Hepatocyte (in vitro differentiated cells): ENCODE results near the gene PLXNC1. TPM values are rescaled to one million over a fixed set of nuclear protein-coding genes. Genes with fewer than 3 reads are reported as not detected.
A peak's percentile ranks its signal among the peaks of the same experiment; 100 is the strongest.

ENCODE experiments used
- DNase-seq: peaks from one replicate; pipeline ENCODE4 v3.0.0-alpha.2; 2016; ENCODE audit warnings: low spot score
- H2AFZ ChIP-seq: fragments of 200-600 bp; sonication (generic); 2 replicates; pipeline ENCODE4 v1.6.0; 2016; ENCODE audit warnings: antibody characterized with exemption, mild to moderate bottlenecking
- H3K27ac ChIP-seq: fragments of 200-600 bp; sonication (generic); 2 replicates; pipeline ENCODE4 v1.5.1; 2016; ENCODE audit warnings: mild to moderate bottlenecking
- H3K27me3 ChIP-seq: fragments of 200-600 bp; sonication (generic); 2 replicates; pipeline ENCODE4 v1.6.1; 2016
- H3K36me3 ChIP-seq: fragments of 200-600 bp; sonication (generic); replicated peaks from 2 replicates; pipeline ENCODE4 v1.5.1; 2016; ENCODE audit warnings: low read depth; ENCODE audit not compliant: insufficient read depth
- H3K4me1 ChIP-seq: fragments of 200-600 bp; sonication (generic); 2 replicates; pipeline ENCODE4 v1.5.1; 2016; ENCODE audit warnings: mild to moderate bottlenecking, moderate library complexity; ENCODE audit not compliant: insufficient read depth
- H3K4me2 ChIP-seq: fragments of 200-600 bp; sonication (generic); 2 replicates; pipeline ENCODE4 v1.6.0; 2016
- H3K4me3 ChIP-seq: fragments of 200-600 bp; sonication (generic); 2 replicates; pipeline ENCODE4 v1.5.1; 2016; ENCODE audit warnings: mild to moderate bottlenecking
- H3K79me2 ChIP-seq: fragments of 200-600 bp; sonication (generic); 2 replicates; pipeline ENCODE4 v1.6.0; 2017; ENCODE audit warnings: mild to moderate bottlenecking
- H3K9me2 ChIP-seq: fragments of 200-600 bp; sonication (generic); replicated peaks from 2 replicates; pipeline ENCODE4 v1.6.0; 2017; ENCODE audit warnings: mild to moderate bottlenecking; ENCODE audit not compliant: insufficient read depth
- H3K9me3 ChIP-seq: fragments of 200-600 bp; sonication (generic); 2 replicates; pipeline ENCODE4 v1.5.1; 2016; ENCODE audit warnings: low read depth, mild to moderate bottlenecking
- H4K20me1 ChIP-seq: fragments of 200-600 bp; sonication (generic); 2 replicates; pipeline ENCODE4 v1.6.0; 2016; ENCODE audit warnings: mild to moderate bottlenecking; ENCODE audit not compliant: insufficient read depth, poor library complexity, severe bottlenecking
- CTCF ChIP-seq: fragments of 200-600 bp; sonication (generic); IDR thresholded peaks from 2 replicates; pipeline ENCODE4 v1.5.1; 2016; ENCODE audit warnings: antibody characterized with exemption, mild to moderate bottlenecking; ENCODE audit not compliant: poor library complexity
- EZH2 ChIP-seq: fragments of 200-600 bp; sonication (generic); IDR thresholded peaks from 2 replicates; pipeline ENCODE4 v1.6.1; 2016; ENCODE audit warnings: antibody characterized with exemption, mild to moderate bottlenecking, borderline replicate concordance
- EZH2phosphoT487 ChIP-seq: fragments of 200-600 bp; sonication (generic); IDR thresholded peaks from one replicate; pipeline ENCODE4 v1.6.1; 2018; ENCODE audit warnings: antibody characterized with exemption, mild to moderate bottlenecking, low read depth, moderate library complexity; ENCODE audit not compliant: unreplicated experiment, severe bottlenecking
- WGBS: methylation state at CpG from one replicate; pipeline ENCODE4 v1.1.6; 2016; ENCODE audit warnings: low lambda C conversion rate; ENCODE audit errors: missing lambda C conversion rate; 5-methylcytosine and 5-hydroxymethylcytosine counted together
- polyA plus RNA-seq: library from polyadenylated mRNA; unstranded; fragments of >200 nt; fragmentation: Nextera tagmentation; extraction: Ambion mirVana; gene quantifications from 2 replicates; pipeline ENCODE4 v1.2.1, GENCODE V29; 2016
- total RNA-seq: library from RNA; depleted of rRNA; stranded (reverse); fragments of >200 nt; gene quantifications from 2 replicates; pipeline ENCODE4 v1.2.3, GENCODE V29; 2014

The PLXNC1 gene
- total and polyA plus RNA-seq, 2 experiments from 2014 or later, result 6.7 to 23.2 TPM

DNA sequence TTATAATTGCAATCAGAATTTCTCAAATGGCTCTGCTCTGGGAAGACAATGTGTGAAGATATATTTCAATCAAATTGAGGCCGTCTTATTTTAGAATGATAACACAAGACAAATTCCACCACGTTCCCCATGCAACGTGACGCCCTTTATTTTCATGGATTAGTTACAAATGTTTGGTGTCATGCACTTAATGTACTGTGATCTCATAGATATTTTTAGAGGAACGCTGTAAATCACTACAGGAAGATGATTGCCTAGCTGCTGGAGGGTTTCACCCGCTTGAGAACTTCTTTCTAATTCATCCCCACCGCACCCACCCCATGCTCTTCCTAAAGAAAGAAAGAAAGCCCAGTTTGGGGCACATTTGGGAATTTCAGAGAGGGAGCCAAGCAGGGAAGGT lies 117.2 kb downstream of the PLXNC1 start:
- 77% methylated on average over 7 of the region's 7 CpGs for WGBS
- TF ChIP-seq EZH2 (no peak), CTCF (no peak), EZH2phosphoT487 (no peak)
- no peaks in the 10 kb centered on the region for H4K20me1 ChIP-seq
- peaks cover 30% of the 10 kb centered on the region for H3K4me1 ChIP-seq
- no peaks in the 10 kb centered on the region for H3K9me2 ChIP-seq
- H3K27ac ChIP-seq, result no peak overlapping the region
- H3K79me2 ChIP-seq, result no peaks in the 10 kb centered on the region
- no peaks in the 10 kb centered on the region for H3K9me3 ChIP-seq
- H3K4me3 ChIP-seq, result no peak overlapping the region
- no peaks in the 10 kb centered on the region for H3K36me3 ChIP-seq
- no peak for DNase-seq
- no peak overlapping the region for H2AFZ ChIP-seq
- no peaks in the 10 kb centered on the region for H3K27me3 ChIP-seq
- no peak overlapping the region for H3K4me2 ChIP-seq

GRCh38 chr12:94265966-94266745 lies 117.8 kb downstream of the PLXNC1 start:
- 89% methylated on average over 14 of the region's 14 CpGs for WGBS
- H3K4me3 ChIP-seq, result no peak overlapping the region
- H4K20me1 ChIP-seq, result no peaks in the 10 kb centered on the region
- no peak overlapping the region for H2AFZ ChIP-seq
- no peaks in the 10 kb centered on the region for H3K36me3 ChIP-seq
- no peaks in the 10 kb centered on the region for H3K27me3 ChIP-seq
- H3K9me2 ChIP-seq, result no peaks in the 10 kb centered on the region
- DNase-seq, result no peak
- H3K4me1 ChIP-seq, result peaks cover 30% of the 10 kb centered on the region
- no peak overlapping the region for H3K4me2 ChIP-seq
- no peaks in the 10 kb centered on the region for H3K79me2 ChIP-seq
- TF ChIP-seq EZH2 (no peak), CTCF (no peak), EZH2phosphoT487 (no peak)
- no peaks in the 10 kb centered on the region for H3K9me3 ChIP-seq
- no peak overlapping the region for H3K27ac ChIP-seq

DNA sequence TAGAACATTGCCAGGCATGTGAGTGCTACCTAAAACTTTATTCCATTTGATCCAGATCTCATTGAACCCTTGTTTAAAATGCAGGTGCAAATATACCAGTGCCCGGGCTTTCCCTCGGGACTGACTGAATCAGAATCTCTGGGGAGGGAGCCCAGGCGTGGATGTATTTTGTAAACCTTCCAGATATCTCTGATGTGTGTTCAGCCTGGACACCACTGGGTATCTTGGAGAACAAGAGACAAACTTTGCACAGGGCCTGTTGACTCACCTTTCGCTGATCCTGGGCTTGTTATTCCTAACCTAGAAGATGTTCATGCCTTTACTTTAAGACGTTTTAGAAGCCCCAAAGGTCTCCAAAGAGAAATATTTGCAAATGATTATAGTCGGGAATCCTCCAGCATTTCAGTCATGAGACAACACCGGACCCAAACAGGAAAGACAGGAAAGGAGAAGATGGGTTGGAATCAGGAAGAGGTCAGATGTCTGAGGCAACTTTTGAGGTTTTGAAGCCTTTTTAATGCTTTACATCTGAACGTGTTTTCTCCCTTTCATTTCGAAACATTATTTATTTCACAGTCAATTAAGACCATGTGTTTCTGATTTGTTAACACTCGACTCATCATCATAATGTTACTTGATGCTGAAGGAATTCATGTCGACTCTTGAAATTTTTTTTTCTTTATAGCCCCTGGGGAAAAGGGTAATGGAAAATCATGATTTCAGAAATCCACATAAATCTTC lies 118.6 kb downstream of the PLXNC1 start:
- no peaks in the 10 kb centered on the region for H3K27me3 ChIP-seq
- H3K9me3 ChIP-seq, result no peaks in the 10 kb centered on the region
- no peak overlapping the region for H3K4me3 ChIP-seq
- H2AFZ ChIP-seq, result no peak overlapping the region
- no peaks in the 10 kb centered on the region for H3K36me3 ChIP-seq
- no peaks in the 10 kb centered on the region for H4K20me1 ChIP-seq
- H3K9me2 ChIP-seq, result no peaks in the 10 kb centered on the region
- no peak for DNase-seq
- no peaks in the 10 kb centered on the region for H3K79me2 ChIP-seq
- H3K4me1 ChIP-seq, result peaks cover 26% of the 10 kb centered on the region
- WGBS, result 62% methylated on average over 11 of the region's 11 CpGs
- TF ChIP-seq EZH2, result no peak
- TF ChIP-seq CTCF, result no peak
- TF ChIP-seq EZH2phosphoT487, result no peak
- H3K4me2 ChIP-seq, result no peak overlapping the region
- peak overlapping the region; percentile 62 for H3K27ac ChIP-seq
